Measurements from ENCODE around the gene ACBD6.

The ACBD6 gene

DNA sequence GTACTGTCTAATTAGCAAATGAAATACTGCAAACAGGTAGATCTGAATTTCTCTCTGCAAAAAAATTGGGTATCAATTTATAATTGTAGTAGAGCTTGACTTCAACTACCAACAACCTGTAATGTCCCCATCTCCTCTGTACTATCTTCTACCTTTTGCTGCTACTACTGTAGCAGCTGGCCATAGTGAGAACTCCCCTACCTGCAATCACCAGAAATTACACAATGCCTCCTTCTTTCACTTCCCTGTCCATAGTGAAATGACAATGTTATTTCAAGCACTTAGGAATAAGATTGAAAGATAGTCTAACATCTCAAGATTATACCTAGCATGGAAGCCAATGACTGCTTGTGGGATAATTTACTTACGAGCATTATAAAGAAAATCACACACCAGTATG, 100.4 kb downstream of the ACBD6 start:
- TF ChIP-seq, protein P1, sequence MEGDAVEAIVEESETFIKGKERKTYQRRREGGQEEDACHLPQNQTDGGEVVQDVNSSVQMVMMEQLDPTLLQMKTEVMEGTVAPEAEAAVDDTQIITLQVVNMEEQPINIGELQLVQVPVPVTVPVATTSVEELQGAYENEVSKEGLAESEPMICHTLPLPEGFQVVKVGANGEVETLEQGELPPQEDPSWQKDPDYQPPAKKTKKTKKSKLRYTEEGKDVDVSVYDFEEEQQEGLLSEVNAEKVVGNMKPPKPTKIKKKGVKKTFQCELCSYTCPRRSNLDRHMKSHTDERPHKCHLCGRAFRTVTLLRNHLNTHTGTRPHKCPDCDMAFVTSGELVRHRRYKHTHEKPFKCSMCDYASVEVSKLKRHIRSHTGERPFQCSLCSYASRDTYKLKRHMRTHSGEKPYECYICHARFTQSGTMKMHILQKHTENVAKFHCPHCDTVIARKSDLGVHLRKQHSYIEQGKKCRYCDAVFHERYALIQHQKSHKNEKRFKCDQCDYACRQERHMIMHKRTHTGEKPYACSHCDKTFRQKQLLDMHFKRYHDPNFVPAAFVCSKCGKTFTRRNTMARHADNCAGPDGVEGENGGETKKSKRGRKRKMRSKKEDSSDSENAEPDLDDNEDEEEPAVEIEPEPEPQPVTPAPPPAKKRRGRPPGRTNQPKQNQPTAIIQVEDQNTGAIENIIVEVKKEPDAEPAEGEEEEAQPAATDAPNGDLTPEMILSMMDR (IDR thresholded peaks at IDR 0.05; ENCODE audit: insufficient read depth, low read length), result no peak
- peak; percentile 12; the same call in 1 of the 2 replicates for TF ChIP-seq SPI1 (IDR thresholded peaks at IDR 0.05; ENCODE audit: borderline replicate concordance, low read depth)
- peak overlapping the region; percentile 28; the same call in 1 of the 2 replicates for H3K27ac ChIP-seq (replicated peaks)
- H3K27me3 ChIP-seq (ENCODE audit: insufficient read depth, poor library complexity, severe bottlenecking), result no peaks in the 10 kb centered on the region
- H3K4me3 ChIP-seq (replicated peaks; ENCODE audit: insufficient read depth, low read length), result no peak overlapping the region
- DNase-seq (ENCODE audit: low read depth in 1 of 2, low spot score in 1 of 2), result peak; percentile 38 to 42

DNA sequence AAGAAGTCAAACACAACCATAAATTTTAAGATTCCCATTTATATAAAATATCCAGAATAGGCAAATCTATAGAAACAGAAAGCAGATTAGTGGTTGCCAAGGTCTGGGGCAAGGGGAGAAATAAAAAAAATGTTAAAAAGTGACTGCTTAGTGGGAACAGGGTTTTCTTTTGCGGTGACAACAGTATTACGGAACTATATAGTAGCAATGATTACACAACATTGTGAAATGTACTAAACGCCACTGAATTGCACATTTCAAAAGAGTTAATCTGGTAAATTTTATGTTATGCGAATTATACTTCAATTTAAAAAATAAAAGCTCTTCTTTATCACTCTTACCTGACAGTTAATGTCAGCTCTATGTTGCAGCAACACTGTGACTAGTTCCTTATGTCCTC, 105.2 kb downstream of the ACBD6 start:
- DNase-seq (ENCODE audit: low read depth in 1 of 2, low spot score in 1 of 2), result peak; percentile 45 to 54
- peak; percentile 42 for TF ChIP-seq REST (IDR thresholded peaks at IDR 0.05; ENCODE audit: insufficient replicate concordance, low read depth)
- TF ChIP-seq POLR2AphosphoS5 (IDR thresholded peaks at IDR 0.05; ENCODE audit: low read depth), result no peak
- peak; percentile 24; the same call in 1 of the 2 replicates for TF ChIP-seq SPI1 (IDR thresholded peaks at IDR 0.05; ENCODE audit: borderline replicate concordance, low read depth)
- TF ChIP-seq, protein P1 (IDR thresholded peaks at IDR 0.05; ENCODE audit: insufficient read depth, low read length), result no peak
- TF ChIP-seq GABPA (IDR thresholded peaks at IDR 0.05; ENCODE audit: low read depth), result peak; percentile 53; the same call in 1 of the 2 replicates
- H3K27me3 ChIP-seq (ENCODE audit: insufficient read depth, poor library complexity, severe bottlenecking), result no peaks in the 10 kb centered on the region
- H3K27ac ChIP-seq (replicated peaks), result peak overlapping the region; percentile 75
- no peak overlapping the region for H3K4me3 ChIP-seq (replicated peaks; ENCODE audit: insufficient read depth, low read length)

- TF ChIP-seq, protein P1 (IDR thresholded peaks at IDR 0.05; ENCODE audit: insufficient read depth, low read length), result no peak
- TF ChIP-seq SPI1 (IDR thresholded peaks at IDR 0.05; ENCODE audit: borderline replicate concordance, low read depth) (no peak), GABPA (IDR thresholded peaks at IDR 0.05; ENCODE audit: low read depth) (no peak), POLR2AphosphoS5 (IDR thresholded peaks at IDR 0.05; ENCODE audit: low read depth) (no peak), REST (IDR thresholded peaks at IDR 0.05; ENCODE audit: insufficient replicate concordance, low read depth) (no peak)
- no peak overlapping the region for H3K4me3 ChIP-seq (replicated peaks; ENCODE audit: insufficient read depth, low read length)
These were observed 109.8 kb downstream of the ACBD6 start for GRCh38 chr1:180392427-180393145.

More at GRCh38 chr1:180392427-180393145, 109.8 kb downstream of the ACBD6 start:
- no peaks in the 10 kb centered on the region for H3K27me3 ChIP-seq (ENCODE audit: insufficient read depth, poor library complexity, severe bottlenecking)
- H3K27ac ChIP-seq (replicated peaks), result no peak overlapping the region
- DNase-seq (ENCODE audit: low read depth in 1 of 2, low spot score in 1 of 2), result no peak
